SK-N-SH treated with all-trans-retinoic acid at 6 μM for 48 hours (cell line): ENCODE measurements around the gene RPRD2.

Experiments used
- ISL1 ChIP-seq: fragments of 250-450 bp; sonication (Bioruptor Pico); IDR thresholded peaks from 2 replicates; pipeline ENCODE4 v2.1.2; 2022; ENCODE audit warnings: mild to moderate bottlenecking, moderate library complexity
- RARB ChIP-seq: fragments of 250-450 bp; sonication (Bioruptor Pico); IDR thresholded peaks from 2 replicates; pipeline ENCODE4 v1.8.0; 2021; ENCODE audit warnings: mild to moderate bottlenecking, moderate library complexity
- SNAI2 ChIP-seq: fragments of 250-450 bp; sonication (Bioruptor Pico); IDR thresholded peaks from 2 replicates; pipeline ENCODE4 v1.5.0; 2020; ENCODE audit warnings: mild to moderate bottlenecking, moderate library complexity
- TSHZ2 ChIP-seq: fragments of 250-450 bp; sonication (Bioruptor Pico); IDR thresholded peaks from 2 replicates; pipeline ENCODE4 v1.5.0; 2020; ENCODE audit warnings: mild to moderate bottlenecking, moderate library complexity
- ZFP30 ChIP-seq: fragments of 450-650 bp; formaldehyde crosslinking; IDR thresholded peaks from 2 replicates; pipeline ENCODE4 v1.5.0; 2022; ENCODE audit warnings: mild to moderate bottlenecking, moderate library complexity
- ZNF565 ChIP-seq: fragments of 450-650 bp; formaldehyde crosslinking; conservative IDR thresholded peaks from 2 replicates; pipeline ENCODE4 v1.5.0; 2020; ENCODE audit warnings: low read depth, mild to moderate bottlenecking, moderate library complexity
- ZNF70 ChIP-seq: fragments of 450-650 bp; formaldehyde crosslinking; IDR thresholded peaks from 2 replicates; pipeline ENCODE4 v1.5.0; 2020; ENCODE audit warnings: mild to moderate bottlenecking, moderate library complexity
- TF ChIP-seq, protein P1 (sequence below): fragments of 250-450 bp; sonication (Bioruptor Pico); IDR thresholded peaks from 2 replicates; pipeline ENCODE4 v1.5.1; 2020; ENCODE audit warnings: low read depth, mild to moderate bottlenecking, moderate library complexity

- no peak for TF ChIP-seq SNAI2 (CRISPR knock-in tag)
- no peak for TF ChIP-seq ZFP30 (CRISPR knock-in tag)
- TF ChIP-seq, protein P1, sequence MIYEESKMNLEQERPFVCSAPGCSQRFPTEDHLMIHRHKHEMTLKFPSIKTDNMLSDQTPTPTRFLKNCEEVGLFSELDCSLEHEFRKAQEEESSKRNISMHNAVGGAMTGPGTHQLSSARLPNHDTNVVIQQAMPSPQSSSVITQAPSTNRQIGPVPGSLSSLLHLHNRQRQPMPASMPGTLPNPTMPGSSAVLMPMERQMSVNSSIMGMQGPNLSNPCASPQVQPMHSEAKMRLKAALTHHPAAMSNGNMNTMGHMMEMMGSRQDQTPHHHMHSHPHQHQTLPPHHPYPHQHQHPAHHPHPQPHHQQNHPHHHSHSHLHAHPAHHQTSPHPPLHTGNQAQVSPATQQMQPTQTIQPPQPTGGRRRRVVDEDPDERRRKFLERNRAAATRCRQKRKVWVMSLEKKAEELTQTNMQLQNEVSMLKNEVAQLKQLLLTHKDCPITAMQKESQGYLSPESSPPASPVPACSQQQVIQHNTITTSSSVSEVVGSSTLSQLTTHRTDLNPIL (CRISPR knock-in tag): no peak
- TF ChIP-seq TSHZ2 (CRISPR knock-in tag): no peak
- no peak for TF ChIP-seq ZNF70 (CRISPR knock-in tag)
- no peak for TF ChIP-seq ISL1
- TF ChIP-seq RARB (CRISPR knock-in tag): no peak
- TF ChIP-seq ZNF565: no peak
Observed at GRCh38 chr1:150472601-150473200, 108.8 kb downstream of the RPRD2 start.
